Naive B cell (primary cell): ENCODE data around the gene CREM. TPM values are rescaled to one million over a fixed set of nuclear protein-coding genes. Genes with fewer than 3 reads are reported as not detected.
A peak's percentile ranks its signal among the peaks of the same experiment; 100 is the strongest.

ENCODE experiments used
- ATAC-seq, 2 donors: fragments of 150-1000 bp; cut with Tn5 transposase; 2 replicates each; pipeline ENCODE4 v1.10.0; 2021; ENCODE audit warnings: low read depth in 2 of 2, mild to moderate bottlenecking in 2 of 2, moderate library complexity in 2 of 2
- DNase-seq: peaks from one replicate; pipeline ENCODE4 v3.0.0; 2022
- H3K27ac Mint-ChIP-seq, 6 donors: one replicate each; pipeline ENCODE4 v1.8.0; 2020 to 2022; ENCODE audit warnings: mild to moderate bottlenecking in 6 of 6, mixed read lengths in 6 of 6, moderate library complexity in 5 of 6, inconsistent platforms in 2 of 6
- H3K27me3 Mint-ChIP-seq, 3 donors: one replicate each; pipeline ENCODE4 v1.8.0; 2021 to 2022; ENCODE audit warnings: mixed read lengths in 3 of 3, mild to moderate bottlenecking in 1 of 3
- H3K36me3 Mint-ChIP-seq, 2 donors: one replicate each; pipeline ENCODE4 v1.8.0; 2020 to 2022; ENCODE audit warnings: mixed read lengths in 2 of 2, inconsistent platforms in 1 of 2, mild to moderate bottlenecking in 1 of 2
- H3K4me1 Mint-ChIP-seq, 3 donors: one replicate each; pipeline ENCODE4 v1.8.0; 2020 to 2022; ENCODE audit warnings: mixed read lengths in 3 of 3, inconsistent platforms in 1 of 3, mild to moderate bottlenecking in 1 of 3, moderate library complexity in 1 of 3
- H3K4me3 Mint-ChIP-seq, 8 donors: one replicate each; pipeline ENCODE4 v1.8.0; 2020 to 2022; ENCODE audit warnings: mild to moderate bottlenecking in 8 of 8, mixed read lengths in 8 of 8, moderate library complexity in 8 of 8, inconsistent platforms in 2 of 8
- H3K9me3 Mint-ChIP-seq, 7 donors: one replicate each; pipeline ENCODE4 v1.8.0; 2020 to 2022; ENCODE audit warnings: mixed read lengths in 7 of 7, mild to moderate bottlenecking in 5 of 7, inconsistent platforms in 2 of 7, moderate library complexity in 1 of 7
- polyA plus RNA-seq, 6 donors: library from polyadenylated mRNA; unstranded; fragments of 300-500 nt; fragmentation: Illumina TruSeq; gene quantifications; one replicate each; pipeline ENCODE4 v1.2.3, GENCODE V29; 2021; ENCODE audit warnings: low read depth in 6 of 6

CREM gene
- polyA plus RNA-seq, 6 donors from 2014 or later: 12.3 to 31.0 (median 16.8) TPM

GRCh38 chr10:35112571-35112970 lies 14.1 kb upstream of the CREM start:
- no peak for ATAC-seq
- Mint-ChIP-seq H3K27ac (no peak overlapping the region), H3K9me3 (no peaks in the 10 kb centered on the region), H3K4me1 (no peaks in the 10 kb centered on the region), H3K4me3 (no peak overlapping the region), H3K36me3 (no peaks in the 10 kb centered on the region), H3K27me3 (peaks cover 4 to 16% (median 9%) of the 10 kb centered on the region in 3 donors)
- DNase-seq: no peak

- no peak for DNase-seq
- H3K9me3 Mint-ChIP-seq: no peaks in the 10 kb centered on the region
- ATAC-seq: no peak
- H3K4me1 Mint-ChIP-seq: no peaks in the 10 kb centered on the region
- H3K27ac Mint-ChIP-seq: no peak overlapping the region
- no peaks in the 10 kb centered on the region for H3K36me3 Mint-ChIP-seq
- H3K27me3 Mint-ChIP-seq: peaks cover 0 to 5% (median 3%) of the 10 kb centered on the region in 3 donors
- no peak overlapping the region for H3K4me3 Mint-ChIP-seq
Measured at GRCh38 chr10:35119378-35119777, 7.3 kb upstream of the CREM start.

- Mint-ChIP-seq H3K4me1 (peaks cover 9 to 28% (median 13%) of the 10 kb centered on the region in 3 donors), H3K27ac (peak overlapping the region in 3 of 6 donors; percentile 6 to 99 (median 47)), H3K36me3 (no peaks in the 10 kb centered on the region), H3K9me3 (no peaks in the 10 kb centered on the region), H3K27me3 (no peaks in the 10 kb centered on the region), H3K4me3 (peak overlapping the region in 2 of 8 donors; percentile 1 to 94)
- DNase-seq (no peak), ATAC-seq (no peak)
Measured at GRCh38 chr10:35124540-35124939, 2.1 kb upstream of the CREM start.

GRCh38 chr10:35126062-35126529 lies 550 bp upstream of the CREM start:
- DNase-seq: no peak
- H3K27ac Mint-ChIP-seq: peak overlapping the region; percentile 99 to 100 (median 99)

GRCh38 chr10:35127289-35127891 lies 744 bp downstream of the CREM start:
- Mint-ChIP-seq H3K27ac (peak overlapping the region; percentile 99 to 100 (median 100)), H3K4me1 (peaks cover 17 to 36% (median 20%) of the 10 kb centered on the region in 3 donors), H3K4me3 (peak overlapping the region; percentile 86 to 96 (median 94)), H3K9me3 (no peaks in the 10 kb centered on the region), H3K27me3 (no peaks in the 10 kb centered on the region), H3K36me3 (no peaks in the 10 kb centered on the region)
- ATAC-seq (peak; percentile 3), DNase-seq (no peak)

More at GRCh38 chr10:35126062-35126529, 550 bp upstream of the CREM start:
- peak overlapping the region; percentile 86 to 96 (median 94) for H3K4me3 Mint-ChIP-seq
- no peaks in the 10 kb centered on the region for H3K27me3 Mint-ChIP-seq
- no peaks in the 10 kb centered on the region for H3K36me3 Mint-ChIP-seq
- ATAC-seq: no peak
- peaks cover 9 to 28% (median 13%) of the 10 kb centered on the region in 3 donors for H3K4me1 Mint-ChIP-seq
- H3K9me3 Mint-ChIP-seq: no peaks in the 10 kb centered on the region

- Mint-ChIP-seq H3K36me3 (no peaks in the 10 kb centered on the region), H3K9me3 (no peaks in the 10 kb centered on the region), H3K4me3 (peak overlapping the region in 6 of 8 donors; percentile 86 to 96 (median 92)), H3K4me1 (peaks cover 25 to 46% (median 26%) of the 10 kb centered on the region in 3 donors), H3K27ac (peak overlapping the region; percentile 93 to 100 (median 100)), H3K27me3 (no peaks in the 10 kb centered on the region)
- DNase-seq (no peak), ATAC-seq (no peak)
Measured at GRCh38 chr10:35129185-35129674, 2.6 kb downstream of the CREM start.

GRCh38 chr10:35130663-35131062 lies 4.0 kb downstream of the CREM start:
- no peak for DNase-seq
- ATAC-seq: no peak
- no peaks in the 10 kb centered on the region for H3K27me3 Mint-ChIP-seq
- H3K36me3 Mint-ChIP-seq: no peaks in the 10 kb centered on the region
- H3K27ac Mint-ChIP-seq: peak overlapping the region in 5 of 6 donors; percentile 15 to 93 (median 70)
- H3K9me3 Mint-ChIP-seq: no peaks in the 10 kb centered on the region
- peaks cover 28 to 50% (median 29%) of the 10 kb centered on the region in 3 donors for H3K4me1 Mint-ChIP-seq
- H3K4me3 Mint-ChIP-seq: peak overlapping the region in 1 of 8 donors; percentile 94

GRCh38 chr10:35132727-35133126 lies 6.1 kb downstream of the CREM start:
- Mint-ChIP-seq H3K36me3 (no peaks in the 10 kb centered on the region), H3K27me3 (no peaks in the 10 kb centered on the region), H3K27ac (peak overlapping the region; percentile 49 to 98 (median 94)), H3K4me3 (peak overlapping the region in 4 of 8 donors; percentile 20 to 57 (median 38)), H3K9me3 (no peaks in the 10 kb centered on the region), H3K4me1 (peaks cover 33 to 53% (median 34%) of the 10 kb centered on the region in 3 donors)
- DNase-seq (no peak), ATAC-seq (no peak)

GRCh38 chr10:35133586-35133985 lies 6.9 kb downstream of the CREM start:
- Mint-ChIP-seq H3K36me3 (no peaks in the 10 kb centered on the region), H3K4me3 (peak overlapping the region in 1 of 8 donors; percentile 35), H3K4me1 (peaks cover 27 to 45% (median 28%) of the 10 kb centered on the region in 3 donors), H3K27me3 (no peaks in the 10 kb centered on the region), H3K9me3 (no peaks in the 10 kb centered on the region), H3K27ac (peak overlapping the region; percentile 7 to 98 (median 92))
- DNase-seq (no peak), ATAC-seq (no peak)

GRCh38 chr10:35135861-35136260 lies 9.2 kb downstream of the CREM start:
- no peaks in the 10 kb centered on the region for H3K9me3 Mint-ChIP-seq
- H3K27me3 Mint-ChIP-seq: no peaks in the 10 kb centered on the region
- ATAC-seq (no peak), DNase-seq (no peak)
- H3K4me3 Mint-ChIP-seq: peak overlapping the region in 7 of 8 donors; percentile 3 to 76 (median 38)
- peaks cover 24 to 35% (median 28%) of the 10 kb centered on the region in 3 donors for H3K4me1 Mint-ChIP-seq
- no peaks in the 10 kb centered on the region for H3K36me3 Mint-ChIP-seq
- peak overlapping the region; percentile 93 to 99 (median 96) for H3K27ac Mint-ChIP-seq

- no peaks in the 10 kb centered on the region for H3K27me3 Mint-ChIP-seq
Measured at GRCh38 chr10:35136263-35136815, 9.7 kb downstream of the CREM start.

GRCh38 chr10:35140126-35140525 lies 13.5 kb downstream of the CREM start:
- no peaks in the 10 kb centered on the region for H3K36me3 Mint-ChIP-seq
- no peak overlapping the region for H3K27ac Mint-ChIP-seq
- H3K4me3 Mint-ChIP-seq: no peak overlapping the region
- no peaks in the 10 kb centered on the region for H3K27me3 Mint-ChIP-seq
- DNase-seq (no peak), ATAC-seq (no peak)
- H3K9me3 Mint-ChIP-seq: peaks cover 0 to 1% (median 0%) of the 10 kb centered on the region in 7 donors
- peaks cover 17 to 18% (median 18%) of the 10 kb centered on the region in 3 donors for H3K4me1 Mint-ChIP-seq

More at GRCh38 chr10:35136263-35136815, 9.7 kb downstream of the CREM start:
- peak overlapping the region; percentile 93 to 99 (median 96) for H3K27ac Mint-ChIP-seq
- H3K4me3 Mint-ChIP-seq: peak overlapping the region in 6 of 8 donors; percentile 3 to 76 (median 42)
- no peaks in the 10 kb centered on the region for H3K36me3 Mint-ChIP-seq
- peaks cover 24 to 35% (median 28%) of the 10 kb centered on the region in 3 donors for H3K4me1 Mint-ChIP-seq
- no peaks in the 10 kb centered on the region for H3K9me3 Mint-ChIP-seq
- DNase-seq: peak; percentile 81
- ATAC-seq: peak; percentile 85 to 87

- no peaks in the 10 kb centered on the region for H3K27me3 Mint-ChIP-seq
- H3K4me1 Mint-ChIP-seq: peaks cover 12 to 17% (median 14%) of the 10 kb centered on the region in 3 donors
- no peak for DNase-seq
- ATAC-seq: no peak
- H3K4me3 Mint-ChIP-seq: no peak overlapping the region
- H3K9me3 Mint-ChIP-seq: peaks cover 0 to 2% (median 0%) of the 10 kb centered on the region in 7 donors
- no peak overlapping the region for H3K27ac Mint-ChIP-seq
- no peaks in the 10 kb centered on the region for H3K36me3 Mint-ChIP-seq
Measured at GRCh38 chr10:35140727-35141126, 14.1 kb downstream of the CREM start.
